Heart right ventricle (tissue), 16 donors: ENCODE data around the gene CLTRN. TPM values are rescaled to one million over a fixed set of nuclear protein-coding genes. Genes with fewer than 3 reads are reported as not detected.
"Not testable (repeated sequence)": the region's sequence is repeated elsewhere in the genome, so short reads cannot be mapped to it uniquely, and the experiment has no call there.

Experiments
- ATAC-seq, 8 donors: fragments of 200-7000 bp; cut with Tn5 transposase; one replicate each; pipeline ENCODE4 v1.9.1; 2020; ENCODE audit warnings: mild to moderate bottlenecking in 8 of 8, moderate library complexity in 8 of 8, moderate number of reproducible peaks in 1 of 8
- DNase-seq, 2 donors: peaks; one replicate each; pipeline ENCODE4 v3.0.0-alpha.2; 2020
- H3K27ac ChIP-seq, 10 donors: fragments of 200-600 bp; sonication (generic) in 2 of 10; one replicate each; pipeline versions ENCODE4 v1.5.0 to v1.8.0; 2020 to 2022; ENCODE audit warnings: mild to moderate bottlenecking in 3 of 10
- H3K27me3 ChIP-seq, 7 donors: fragments of 200-600 bp; one replicate each; pipeline ENCODE4 v1.8.0; 2021 to 2022; ENCODE audit warnings: mild to moderate bottlenecking in 2 of 7
- H3K36me3 ChIP-seq, 9 donors: fragments of 200-600 bp; sonication (generic) in 1 of 9; one replicate each; pipeline versions ENCODE4 v1.5.0 to v1.8.0; 2020 to 2022; ENCODE audit warnings: mild to moderate bottlenecking in 2 of 9
- H3K4me1 ChIP-seq, 9 donors: fragments of 200-600 bp; sonication (generic) in 1 of 9; one replicate each; pipeline versions ENCODE4 v1.5.0 to v1.8.0; 2020 to 2022; ENCODE audit warnings: mild to moderate bottlenecking in 4 of 9
- H3K4me3 ChIP-seq, 10 donors: fragments of 200-600 bp; sonication (generic) in 2 of 10; one replicate each; pipeline versions ENCODE4 v1.5.0 to v1.8.0; 2020 to 2022; ENCODE audit warnings: mild to moderate bottlenecking in 7 of 10, moderate library complexity in 2 of 10
- H3K9me3 ChIP-seq, 11 donors: fragments of 200-600 bp in 10 of 11; sonication (generic) in 2 of 11; one replicate each; pipeline versions ENCODE4 v1.5.0 to v1.8.0; 2013 to 2022; ENCODE audit warnings: mild to moderate bottlenecking in 2 of 11, control low read depth in 1 of 11, moderate library complexity in 1 of 11
- CTCF ChIP-seq, 9 donors: fragments of 200-600 bp; sonication (generic) in 2 of 9; IDR thresholded peaks; one replicate each; pipeline versions ENCODE4 v1.5.0 to v1.8.0; 2021 to 2022; ENCODE audit warnings: antibody characterized with exemption in 9 of 9, mild to moderate bottlenecking in 5 of 9, moderate library complexity in 1 of 9
- WGBS, 2 donors: extraction: QIAGEN DNeasy Blood & Tissue Kit; methylation state at CpG; one replicate each; pipeline ENCODE4 v1.1.7; 2013; ENCODE audit warnings: inconsistent platforms in 1 of 2; 5-methylcytosine and 5-hydroxymethylcytosine counted together
- intact Hi-C, 10 donors: fragments of 100-400 bp; cut with DNase I; formaldehyde crosslinking; loops; one replicate each; pipeline versions ENCODE4 v1.11.1 to v1.14.2; 2022
- polyA plus RNA-seq, 2 donors: library from polyadenylated mRNA; stranded (reverse); fragments of 200-250 nt; gene quantifications; one replicate each; pipeline ENCODE4 v1.2.3, GENCODE V29; 2013
- total RNA-seq, 10 donors: library from RNA; stranded (reverse); fragmentation: NEBNext Ultra II Directional in 3 of 10; extraction: Animal tissue kit (Norgen Biotek cat#: 25700) in 3 of 10; gene quantifications; one replicate each; pipeline versions ENCODE4 v1.2.1 to v1.2.4, GENCODE V29; 2021 to 2023
- donor health status: Arrhythmogenic right ventricular cardiomyopathy.
- donor health status: ischemic (EF 13 %, LVEDD 7.1; RV severe dilation, severe dysfunction).
- donor health status: healthy with polysubstance abuse.
- donor health status: DM: no; HTN: yes; CAD: no.
- donor health status: DM: no; HTN: no; CAD: no.
- donor health status: ischemic (EF 25% LVEDD 6.9; RV normal size, moderate dysfunction).
- donor health status: ischemic (EF 25% LVEDD 5.7; RV mildly dilated, moderate dysfunction).
- donor health status: healthy.
- donor health status: DM: yes; HTN: yes; CAD: no.
- donor health status: Ischemic cardiomyopathy.
- donor health status: ischemic (EF 35%, LVEDD 5.7; RV mildly dilated, moderate dysfunction).
- donor health status: nonischemic (EF 11% LVEDD 7.7; RV severe dilation, severe dysfunction).
- donor health status: DM: yes; HTN: yes; CAD: no.
- donor health status: PGD.
- donor health status: ischemic (EF 29% LVEDD 5.4; RV normal size, mild dysfunction).
- donor health status: nonischemic (EF 23%, LVEDD 6.1; RV moderate dilation, normal function).

Gene CLTRN
- total and polyA plus RNA-seq, 12 donors, result 0.07 to 2.4 (median 0.86) TPM

- DNase-seq (no peak), ATAC-seq (no peak)
- Histone ChIP-seq H3K9me3 (no peaks in the 10 kb centered on the region), H3K4me3 (peak overlapping the region in 9 of 10 donors; percentile 54 to 83 (median 77)), H3K27ac (peak overlapping the region in 9 of 10 donors; percentile 86 to 99 (median 98)), H3K4me1 (peaks cover 0 to 30% (median 14%) of the 10 kb centered on the region in 9 donors), H3K36me3 (no peaks in the 10 kb centered on the region), H3K27me3 (peaks cover 0 to 29% (median 0%) of the 10 kb centered on the region in 7 donors)
- 49 to 67% methylated on average over 3 of the region's 3 CpGs for WGBS, 2 donors
- intact Hi-C loops, result loop anchor here in 1 of 10 donors (10.0 kb wide), 1 partner anchor 179 kb away; the partner anchor contains the start of gene PIR
- TF ChIP-seq CTCF (IDR thresholded peaks at IDR 0.05), result no peak
Measured at GRCh38 chrX:15673970-15674369, 9.4 kb upstream of the CLTRN start.

- Histone ChIP-seq H3K27me3 (peaks cover 0 to 40% (median 0%) of the 10 kb centered on the region in 7 donors), H3K4me3 (no peak overlapping the region), H3K9me3 (no peaks in the 10 kb centered on the region), H3K27ac (no peak overlapping the region), H3K4me1 (peaks cover 0 to 30% (median 14%) of the 10 kb centered on the region in 9 donors), H3K36me3 (no peaks in the 10 kb centered on the region)
- DNase-seq, result no peak
- WGBS, 2 donors, result 96 to 97% methylated on average over 4 of the region's 4 CpGs
- TF ChIP-seq CTCF (IDR thresholded peaks at IDR 0.05), result no peak
- ATAC-seq, result no peak
- intact Hi-C loops, result loop anchor here in 1 of 10 donors (10.0 kb wide), 1 partner anchor 178 kb away; the partner anchor contains the start of gene PIR
Measured at GRCh38 chrX:15672881-15673280, 8.3 kb upstream of the CLTRN start.

GRCh38 chrX:15663439-15663838, 1.2 kb downstream of the CLTRN start:
- H3K9me3 ChIP-seq, result no peaks in the 10 kb centered on the region
- intact Hi-C loops, result loop anchor here in 1 of 10 donors (10.0 kb wide), 1 partner anchor 169 kb away; the partner anchor contains the start of gene PIR
- no peak overlapping the region for H3K4me3 ChIP-seq
- ATAC-seq (no peak), DNase-seq (no peak)
- no peaks in the 10 kb centered on the region for H3K36me3 ChIP-seq
- 85 to 89% methylated on average over 1 of the region's 1 CpG for WGBS, 2 donors
- TF ChIP-seq CTCF (IDR thresholded peaks at IDR 0.05), result no peak
- no peaks in the 10 kb centered on the region for H3K4me1 ChIP-seq
- H3K27ac ChIP-seq, result no peak overlapping the region
- peaks cover 0 to 97% (median 0%) of the 10 kb centered on the region in 7 donors for H3K27me3 ChIP-seq

GRCh38 chrX:15654804-15655203, 9.8 kb downstream of the CLTRN start:
- DNase-seq, H3K9me3 ChIP-seq, H3K36me3 ChIP-seq, H3K4me3 ChIP-seq, H3K4me1 ChIP-seq, H3K27ac ChIP-seq, intact Hi-C loops, ATAC-seq: not testable (repeated sequence)
- WGBS, 2 donors, result 76 to 80% methylated on average over 5 of the region's 6 CpGs
- H3K27me3 ChIP-seq, result peaks cover 0 to 97% (median 0%) of the 10 kb centered on the region in 7 donors

GRCh38 chrX:15653961-15654360, 10.6 kb downstream of the CLTRN start:
- DNase-seq, result no peak
- TF ChIP-seq CTCF (IDR thresholded peaks at IDR 0.05), result no peak

GRCh38 chrX:15647510-15647909, 17.1 kb downstream of the CLTRN start:
- H3K4me3 ChIP-seq, H3K9me3 ChIP-seq, DNase-seq, H3K36me3 ChIP-seq, H3K27ac ChIP-seq, H3K4me1 ChIP-seq: not testable (repeated sequence)
- H3K27me3 ChIP-seq, result peaks cover 0 to 85% (median 0%) of the 10 kb centered on the region in 7 donors
- ATAC-seq, result peak in 7 of 8 donors; percentile 51 to 89 (median 74)
- intact Hi-C loops, result loop anchor here in 6 of 10 donors (5.0 to 10.0 kb wide), 4 partner anchors 53 to 303 kb away; partner anchors contain the start of gene PIR (in 2 of the 6)
- no CpG with 5 or more reads among the region's 5 CpGs for WGBS, 2 donors

More at GRCh38 chrX:15653961-15654360, 10.6 kb downstream of the CLTRN start:
- no peak overlapping the region for H3K27ac ChIP-seq
- no peaks in the 10 kb centered on the region for H3K9me3 ChIP-seq
- WGBS, 2 donors, result 94 to 96% methylated on average over 5 of the region's 5 CpGs
- no peak for ATAC-seq
- intact Hi-C loops, result no loop called here
- no peak overlapping the region for H3K4me3 ChIP-seq
- no peaks in the 10 kb centered on the region for H3K4me1 ChIP-seq
- H3K27me3 ChIP-seq, result peaks cover 0 to 97% (median 0%) of the 10 kb centered on the region in 7 donors
- H3K36me3 ChIP-seq, result no peaks in the 10 kb centered on the region
